K562 (cell line): ENCODE results near the gene CAB39. TPM values are rescaled to one million over a fixed set of nuclear protein-coding genes. Genes with fewer than 3 reads are reported as not detected.

Experiments used
- ATAC-seq: fragments of 200-7000 bp; cut with Tn5 transposase; 3 replicates; pipeline ENCODE4 v1.9.1; 2020; ENCODE audit warnings: moderate library complexity
- BruUV-seq: library from RNA; stranded (reverse); fragments of 400-500 nt; replicated peaks from 2 replicates; lab custom pipeline; 2021; lab: Mats Ljungman, UMichigan
- CTCF ChIA-PET: fragments of 300-600 bp; formaldehyde crosslinking; extraction: SDS; loops from one replicate; lab custom pipeline; 2021; ENCODE audit warnings: low intra/inter-chr PET ratio; lab: Yijun Ruan, JAX
- POLR2A ChIA-PET: fragments of 300-600, 350-650 bp; sonication (Branson Sonifier 250); formaldehyde crosslinking; extraction: SDS; loops from one replicate; lab custom pipeline; 2021; ENCODE audit warnings: antibody characterized with exemption, inconsistent platforms; lab: Yijun Ruan, JAX
- DNase-seq, 4 experiments: peaks; one replicate each; pipeline versions ENCODE4 v3.0.0 to v3.0.0-alpha.2; 2011 to 2018; ENCODE audit warnings: low spot score in 3 of 4, mixed read lengths in 3 of 4; ENCODE audit errors: extremely low read depth in 1 of 4
- FAIRE-seq: peaks from 2 replicates; lab custom pipeline; 2011; peaks lifted over from hg19 to GRCh38; lab: Jason Lieb, UNC
- H2AFZ ChIP-seq: 2 replicates; pipeline ENCODE4 v1.6.0; 2011; ENCODE audit warnings: low read depth, low read length, control low read depth, inconsistent platforms
- H3K27ac ChIP-seq: fragments of 200-600 bp; 3 replicates; pipeline ENCODE4 v1.8.0; 2011; ENCODE audit warnings: low read depth, mild to moderate bottlenecking, control low read depth, inconsistent platforms, low read length, moderate library complexity, mixed read lengths; ENCODE audit errors: extremely low read depth
- H3K27me3 ChIP-seq, 2 experiments: fragments of 300-600 bp in 1 of 2; 2 replicates in 1 of 2; 3 replicates in 1 of 2; pipeline versions ENCODE4 v1.6.0 to v1.8.0; 2011; ENCODE audit warnings: inconsistent platforms in 2 of 2, low read length in 2 of 2, mild to moderate bottlenecking in 1 of 2, mixed read lengths in 1 of 2, moderate library complexity in 1 of 2; ENCODE audit not compliant: control insufficient read depth in 2 of 2, insufficient read depth in 2 of 2
- H3K36me3 ChIP-seq: fragments of 300-600 bp; 3 replicates; pipeline ENCODE4 v1.8.0; 2011; ENCODE audit warnings: mild to moderate bottlenecking, low read length, inconsistent platforms; ENCODE audit not compliant: control insufficient read depth, insufficient read depth
- H3K4me1 ChIP-seq, 2 experiments: fragments of 200-600 bp in 1 of 2; replicated peaks in 1 of 2; 2 replicates in 1 of 2; 3 replicates in 1 of 2; pipeline versions ENCODE4 v1.5.1 to v1.8.0; 2011; ENCODE audit warnings: inconsistent platforms in 2 of 2, low read length in 2 of 2, mild to moderate bottlenecking in 1 of 2, mixed read lengths in 1 of 2, moderate library complexity in 1 of 2; ENCODE audit not compliant: control insufficient read depth in 2 of 2, insufficient read depth in 2 of 2
- H3K4me2 ChIP-seq: 2 replicates; pipeline ENCODE4 v1.6.1; 2011; ENCODE audit warnings: low read length, control low read depth, inconsistent platforms, mixed read lengths; ENCODE audit not compliant: insufficient read depth
- H3K4me3 ChIP-seq: fragments of 200-600 bp; sonication (generic), shearing (Covaris generic); 2 replicates; pipeline ENCODE4 v1.5.1; 2016; ENCODE audit warnings: control low read depth, inconsistent platforms
- H3K79me2 ChIP-seq: fragments of 200-600 bp; 3 replicates; pipeline ENCODE4 v1.8.0; 2011; ENCODE audit warnings: low read length, inconsistent platforms; ENCODE audit not compliant: control insufficient read depth, insufficient read depth
- H3K9ac ChIP-seq, 2 experiments: 2 replicates each; pipeline versions ENCODE4 v1.6.0 to v1.6.1; 2011; ENCODE audit warnings: low read depth in 2 of 2, low read length in 2 of 2, control low read depth in 1 of 2, inconsistent platforms in 1 of 2, mild to moderate bottlenecking in 1 of 2, mixed read lengths in 1 of 2; ENCODE audit not compliant: insufficient read depth in 1 of 2
- H3K9me1 ChIP-seq: one replicate; pipeline ENCODE4 v1.6.0; 2011; ENCODE audit warnings: inconsistent platforms, mild to moderate bottlenecking, low read length, moderate library complexity; ENCODE audit not compliant: control insufficient read depth, insufficient read depth
- H3K9me3 ChIP-seq: replicated peaks from 2 replicates; pipeline ENCODE4 v1.5.1; 2011; ENCODE audit warnings: low read depth, low read length, inconsistent platforms; ENCODE audit not compliant: control insufficient read depth, insufficient read depth
- H4K20me1 ChIP-seq: replicated peaks from 2 replicates; pipeline ENCODE4 v1.6.1; 2011; ENCODE audit warnings: low read length, inconsistent platforms, mixed read lengths; ENCODE audit not compliant: control insufficient read depth, insufficient read depth
- BRF2 ChIP-seq: IDR thresholded peaks from 3 replicates; pipeline ENCODE4 v1.6.1; 2011; ENCODE audit warnings: borderline replicate concordance, mild to moderate bottlenecking; ENCODE audit not compliant: insufficient read length, insufficient read depth
- DDX20 ChIP-seq: fragments of 450-650 bp; IDR thresholded peaks from 2 replicates; pipeline ENCODE4 v1.6.1; 2016; ENCODE audit warnings: missing genetic modification characterization, low read depth, mild to moderate bottlenecking, missing compliant biosample characterization, moderate library complexity
- FOS ChIP-seq: IDR thresholded peaks from 3 replicates; pipeline ENCODE4 v1.6.1; 2011; ENCODE audit not compliant: insufficient read length; ENCODE audit errors: extremely low read depth
- HLTF ChIP-seq: fragments of 450-650 bp; IDR thresholded peaks from 2 replicates; pipeline ENCODE4 v1.6.1; 2016
- NFE2L1 ChIP-seq: fragments of 450-650 bp; IDR thresholded peaks from 2 replicates; pipeline ENCODE4 v1.6.1; 2016; ENCODE audit warnings: missing genetic modification characterization, low read depth, mild to moderate bottlenecking, missing compliant biosample characterization, moderate library complexity, borderline replicate concordance
- RBM25 ChIP-seq: fragments of 200-400 bp; formaldehyde crosslinking; IDR thresholded peaks from 2 replicates; pipeline ENCODE4 v1.6.1; 2018; ENCODE audit warnings: low read length, low read depth, moderate library complexity; ENCODE audit not compliant: severe bottlenecking
- REST ChIP-seq, 2 experiments: fragments of 450-650 bp; formaldehyde crosslinking in 1 of 2; IDR thresholded peaks; 2 replicates each; pipeline versions ENCODE4 v1.4.0 to v1.6.1; 2014 to 2020; ENCODE audit warnings: mild to moderate bottlenecking in 2 of 2, borderline replicate concordance in 1 of 2, low read depth in 1 of 2
- WGBS: fragments of 100-300 bp; shearing (Covaris generic); methylation state at CpG from one replicate; pipeline ENCODE4 v1.1.6; 2016; ENCODE audit warnings: low coverage, mixed read lengths; ENCODE audit not compliant: insufficient coverage; ENCODE audit errors: missing lambda C conversion rate; 5-methylcytosine and 5-hydroxymethylcytosine counted together
- in situ Hi-C: fragments of 300-500 bp; cut with MboI; formaldehyde crosslinking; loops from 4 replicates; pipeline ENCODE4 v1.15.0; 2018; ENCODE audit warnings: inconsistent platforms, mixed read lengths
- intact Hi-C: fragments of 100-400 bp; cut with micrococcal nuclease; formaldehyde crosslinking; loops from 2 replicates; pipeline ENCODE4 v1.14.2; 2022
- polyA plus RNA-seq, 8 experiments: library from polyadenylated mRNA; depleted of rRNA in 4 of 8; stranded (reverse) in 5 of 8; unstranded in 3 of 8; fragments of >200 nt; fragmentation: Nextera tagmentation in 2 of 8; fragmentation: Illumina TruSeq in 1 of 8; extraction: Ambion mirVana in 2 of 8; extraction: Trizol in 1 of 8; gene quantifications; 2 replicates each; pipeline versions ENCODE4 v1.2.1 to v1.2.3, GENCODE V29; 2011 to 2014; ENCODE audit warnings: inconsistent platforms in 1 of 8, missing spikeins in 1 of 8
- total RNA-seq, 7 experiments: library from RNA; depleted of rRNA in 6 of 7; stranded (reverse); fragments of >200 nt in 6 of 7; fragmentation: Illumina TruSeq in 2 of 7; extraction: Trizol in 2 of 7; gene quantifications; 2 replicates each; pipeline versions ENCODE4 v1.2.1 to v1.2.3, GENCODE V29; 2011 to 2021; ENCODE audit warnings: low replicate concordance in 1 of 7
- TF ChIP-seq, protein P1 (sequence below), 3 experiments: IDR thresholded peaks in 2 of 3; conservative IDR thresholded peaks in 1 of 3; 2 replicates each; pipeline ENCODE4 v1.5.1; 2011 to 2012; ENCODE audit warnings: low read length in 3 of 3, mild to moderate bottlenecking in 3 of 3, control low read depth in 2 of 3, improper control_type of control experiment in 1 of 3, inconsistent platforms in 1 of 3, low read depth in 1 of 3, mixed read lengths in 1 of 3, moderate library complexity in 1 of 3; ENCODE audit not compliant: insufficient read depth in 2 of 3

CAB39 gene
- total and polyA plus RNA-seq, 9 of the 15 experiments (the other 6 are each of a cell fraction or from before 2014, with no cell fraction given): 27.2 to 94.4 (median 70.1) TPM

- DNase-seq (peak; percentile 22 to 50 (median 28)), ATAC-seq (peak; percentile 83), FAIRE-seq (no peak)
- intact Hi-C loops (loop anchor here (2.0 to 5.0 kb wide), 2 partner anchors 86 to 187 kb away; partner anchors contain the start of gene CAB39), in situ Hi-C loops (no loop called here)
- peaks cover 4 to 13% of the 10 kb centered on the region in 2 experiments; a peak in 3 of 5 replicates for H3K4me1 ChIP-seq
- H3K4me2 ChIP-seq: no peak overlapping the region
- WGBS: 51% methylated on average over 4 of the region's 4 CpGs
- no peak overlapping the region for H3K27ac ChIP-seq
- 0 out of 2 replicates have a peak, but pooled peaks cover 2% of the 10 kb centered on the region for H3K9me3 ChIP-seq
- H3K4me3 ChIP-seq: no peak overlapping the region
- H4K20me1 ChIP-seq: no peaks in the 10 kb centered on the region
- H3K9me1 ChIP-seq: no peaks in the 10 kb centered on the region
- H3K27me3 ChIP-seq: no peaks in the 10 kb centered on the region
- no TSS peak for BruUV-seq
- no peak overlapping the region for H3K9ac ChIP-seq
- H2AFZ ChIP-seq: no peak overlapping the region
- ChIA-PET POLR2A (interaction anchor here (0.6 kb wide), 1 partner anchor 69 kb away, joined by 3 read pairs; no protein-coding TSS in a partner anchor), CTCF (no interaction called here)
- peaks cover 76% of the 10 kb centered on the region for H3K36me3 ChIP-seq
- peaks cover 32% of the 10 kb centered on the region; the same call in 2 of the 3 replicates for H3K79me2 ChIP-seq
- TF ChIP-seq BRF2 (no peak), NFE2L1 (no peak), HLTF (no peak), DDX20 (no peak), REST (IDR thresholded peaks at IDR 0.05; ENCODE audit: borderline replicate concordance) (peak; percentile 15; the same call in 1 of the 2 replicates), REST (CRISPR knock-in tag; IDR thresholded peaks at IDR 0.05; ENCODE audit: low read depth) (no peak), RBM25 (no peak), FOS (no peak)
- TF ChIP-seq, protein P1, sequence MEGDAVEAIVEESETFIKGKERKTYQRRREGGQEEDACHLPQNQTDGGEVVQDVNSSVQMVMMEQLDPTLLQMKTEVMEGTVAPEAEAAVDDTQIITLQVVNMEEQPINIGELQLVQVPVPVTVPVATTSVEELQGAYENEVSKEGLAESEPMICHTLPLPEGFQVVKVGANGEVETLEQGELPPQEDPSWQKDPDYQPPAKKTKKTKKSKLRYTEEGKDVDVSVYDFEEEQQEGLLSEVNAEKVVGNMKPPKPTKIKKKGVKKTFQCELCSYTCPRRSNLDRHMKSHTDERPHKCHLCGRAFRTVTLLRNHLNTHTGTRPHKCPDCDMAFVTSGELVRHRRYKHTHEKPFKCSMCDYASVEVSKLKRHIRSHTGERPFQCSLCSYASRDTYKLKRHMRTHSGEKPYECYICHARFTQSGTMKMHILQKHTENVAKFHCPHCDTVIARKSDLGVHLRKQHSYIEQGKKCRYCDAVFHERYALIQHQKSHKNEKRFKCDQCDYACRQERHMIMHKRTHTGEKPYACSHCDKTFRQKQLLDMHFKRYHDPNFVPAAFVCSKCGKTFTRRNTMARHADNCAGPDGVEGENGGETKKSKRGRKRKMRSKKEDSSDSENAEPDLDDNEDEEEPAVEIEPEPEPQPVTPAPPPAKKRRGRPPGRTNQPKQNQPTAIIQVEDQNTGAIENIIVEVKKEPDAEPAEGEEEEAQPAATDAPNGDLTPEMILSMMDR (IDR thresholded peaks at IDR 0.05 in 2 of 3, conservative IDR thresholded peaks at IDR 0.05 in 1 of 3; ENCODE audit: insufficient read depth in 2 of 3, low read depth in 1 of 3, low read length in 3 of 3): peak; percentile 35 to 58 (median 46); a peak in 5 of 6 replicates
These were observed 86.2 kb downstream of the CAB39 start for GRCh38 chr2:230798769-230799399.
